Activated CD4-positive, alpha-beta T cell treated with anti-CD3 and anti-CD28 coated beads, Interleukin-2, amount 50 U/mL, for 24 hours (primary cell): ENCODE results near the gene PIP4K2A.

Source experiments
- DNase-seq, 2 donors: peaks; one replicate each; pipeline ENCODE4 v3.0.0-alpha.2; 2020; ENCODE audit warnings: low read depth in 1 of 2, low spot score in 1 of 2

The PIP4K2A gene

GRCh38 chr10:22560096-22560912 is 154.1 kb downstream of the PIP4K2A start:
- no peak for DNase-seq

DNA sequence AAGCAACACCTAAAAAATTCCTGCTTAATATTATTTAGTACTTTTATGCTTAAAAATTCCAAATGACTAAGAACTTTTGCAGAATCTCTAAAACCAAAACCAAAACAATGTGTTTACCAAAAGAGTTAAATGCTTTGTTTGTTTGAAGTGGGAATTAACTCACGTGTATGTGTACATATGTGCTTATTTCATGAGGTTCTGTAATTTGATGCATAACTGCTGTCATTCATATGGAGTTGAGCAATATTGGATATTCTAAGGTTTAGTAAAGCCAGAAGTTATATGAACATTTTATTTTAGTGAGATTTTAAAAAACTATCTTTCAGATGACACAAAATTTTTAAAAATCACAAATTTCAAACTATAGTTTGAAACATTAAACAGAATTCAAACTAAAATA is 157.1 kb downstream of the PIP4K2A start:
- DNase-seq: no peak

DNA sequence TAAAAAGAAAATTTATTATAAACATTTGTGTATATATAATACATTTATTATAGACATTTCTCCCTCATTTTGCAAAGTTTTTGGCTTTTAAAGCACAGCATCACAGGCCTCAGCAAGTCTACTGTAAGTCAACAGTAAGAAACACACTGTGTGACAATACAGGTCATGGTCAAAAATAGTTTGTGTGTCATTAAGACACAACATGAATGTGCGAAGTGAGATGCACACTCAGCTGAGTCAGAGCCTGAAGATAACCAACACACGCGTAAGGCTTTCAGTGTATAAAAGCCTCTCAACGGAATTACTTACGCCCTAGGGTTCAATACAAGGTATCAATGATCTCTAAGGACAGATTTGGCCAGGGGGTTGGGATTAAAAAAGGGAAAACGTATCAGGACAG is 157.6 kb downstream of the PIP4K2A start:
- no peak for DNase-seq

- no peak for DNase-seq
Observed at GRCh38 chr10:22554461-22555182, 159.8 kb downstream of the PIP4K2A start.

DNA sequence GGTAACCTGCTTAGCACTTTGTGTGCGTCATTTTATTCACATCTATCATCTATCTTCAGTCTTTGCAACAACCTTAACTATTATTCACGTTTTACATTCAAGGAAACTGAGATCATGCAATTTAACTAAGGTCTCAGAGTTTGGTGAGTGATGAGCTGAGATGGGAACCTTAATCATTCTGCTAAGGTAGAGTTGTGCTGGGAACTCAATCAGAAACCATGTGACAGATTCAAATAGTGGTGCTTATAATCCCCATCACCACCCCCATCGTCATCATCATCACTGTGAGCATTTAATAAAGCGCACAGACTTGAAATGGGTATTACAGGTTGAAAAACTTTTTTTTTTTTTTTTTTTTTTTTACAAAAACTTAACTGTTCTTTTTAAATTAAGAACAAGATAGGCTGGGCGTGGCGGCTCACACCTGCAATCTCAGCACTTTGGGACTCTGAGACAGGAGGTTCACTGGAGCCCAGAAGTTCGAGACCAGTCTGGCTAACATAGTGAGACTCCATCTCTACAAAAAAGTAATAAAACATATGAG is 160.9 kb downstream of the PIP4K2A start:
- no peak for DNase-seq

DNA sequence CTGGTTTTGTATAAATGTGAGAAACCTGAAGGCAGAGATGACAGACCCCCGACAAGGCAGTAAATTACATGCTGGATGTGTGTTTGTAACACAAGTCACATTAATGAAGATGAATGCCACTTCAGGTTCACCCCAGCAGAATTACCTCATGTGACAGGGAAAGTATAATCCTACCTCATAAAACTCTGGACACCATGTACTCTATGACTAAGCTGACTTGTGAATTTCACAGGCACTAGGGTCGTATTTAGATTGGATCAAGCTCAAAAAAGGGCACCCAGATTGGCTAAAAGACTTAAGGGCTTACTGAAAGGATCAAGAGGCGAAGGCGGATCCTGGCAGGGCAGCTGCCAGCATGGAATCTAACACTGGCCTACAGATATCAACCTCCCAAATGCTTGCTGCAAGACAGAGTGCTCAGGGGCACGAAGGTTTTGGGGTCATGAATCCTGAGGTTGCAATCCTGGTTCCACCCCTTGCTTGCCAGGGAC is 161.4 kb downstream of the PIP4K2A start:
- DNase-seq: no peak

- DNase-seq: no peak
Observed at GRCh38 chr10:22551681-22552365, 162.6 kb downstream of the PIP4K2A start.

DNA sequence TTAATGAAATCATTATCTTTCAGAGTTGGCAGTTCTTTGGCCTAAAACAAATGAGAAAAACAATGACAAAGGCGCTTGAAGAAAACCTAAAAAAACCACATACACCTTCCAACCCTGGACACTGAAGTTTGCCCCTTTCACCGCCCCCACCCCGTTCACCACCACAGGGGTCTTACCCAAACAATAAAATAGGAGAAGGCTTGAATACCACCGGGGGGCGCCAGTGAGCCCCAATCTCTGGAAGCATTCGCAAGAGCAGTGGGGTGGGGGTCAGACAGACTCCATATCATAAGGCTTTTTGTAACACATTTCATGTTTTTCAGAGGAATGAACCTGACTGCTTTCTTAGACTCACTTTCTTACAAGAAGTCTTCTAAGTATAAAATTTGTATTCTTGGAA is 163.6 kb downstream of the PIP4K2A start:
- DNase-seq: peak; percentile 38 to 49

DNA sequence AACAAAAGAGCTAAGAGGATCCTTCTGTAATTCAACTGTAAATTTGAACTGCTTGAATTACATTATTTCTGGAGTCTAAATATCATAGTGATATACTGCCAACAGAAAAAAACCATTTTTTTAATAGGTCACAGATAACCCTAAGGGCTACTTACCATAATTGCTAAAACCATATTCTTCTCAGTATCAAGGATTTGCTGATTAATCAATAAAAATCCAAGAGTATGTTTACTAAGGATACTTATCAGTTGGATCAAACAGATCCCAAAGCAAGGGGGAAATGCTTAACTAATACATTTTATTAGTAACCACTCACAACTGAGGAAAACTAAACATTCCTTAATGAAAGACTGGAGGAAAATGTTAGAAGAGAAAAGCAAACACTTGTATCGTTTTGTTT is 166.0 kb downstream of the PIP4K2A start:
- no peak for DNase-seq

DNA sequence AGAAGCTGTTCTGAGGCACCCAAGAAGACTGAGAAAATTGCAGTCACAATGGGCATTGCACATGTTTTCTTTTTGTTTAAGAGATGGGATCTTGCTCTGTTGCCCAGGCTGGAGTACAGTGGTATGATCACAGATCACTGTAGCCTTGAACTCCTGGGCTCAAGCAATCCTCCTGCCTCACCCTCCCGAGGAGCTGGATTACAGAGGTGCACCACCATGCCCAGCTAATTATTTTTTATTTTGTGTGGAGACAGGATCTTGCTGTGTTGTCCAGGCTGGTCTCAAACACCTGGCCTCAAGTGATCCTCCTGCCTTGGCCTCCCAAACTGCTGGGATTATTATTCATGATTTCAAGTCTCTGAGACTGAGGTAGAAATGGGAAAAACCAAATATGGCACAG is 168.7 kb downstream of the PIP4K2A start:
- no peak for DNase-seq

DNA sequence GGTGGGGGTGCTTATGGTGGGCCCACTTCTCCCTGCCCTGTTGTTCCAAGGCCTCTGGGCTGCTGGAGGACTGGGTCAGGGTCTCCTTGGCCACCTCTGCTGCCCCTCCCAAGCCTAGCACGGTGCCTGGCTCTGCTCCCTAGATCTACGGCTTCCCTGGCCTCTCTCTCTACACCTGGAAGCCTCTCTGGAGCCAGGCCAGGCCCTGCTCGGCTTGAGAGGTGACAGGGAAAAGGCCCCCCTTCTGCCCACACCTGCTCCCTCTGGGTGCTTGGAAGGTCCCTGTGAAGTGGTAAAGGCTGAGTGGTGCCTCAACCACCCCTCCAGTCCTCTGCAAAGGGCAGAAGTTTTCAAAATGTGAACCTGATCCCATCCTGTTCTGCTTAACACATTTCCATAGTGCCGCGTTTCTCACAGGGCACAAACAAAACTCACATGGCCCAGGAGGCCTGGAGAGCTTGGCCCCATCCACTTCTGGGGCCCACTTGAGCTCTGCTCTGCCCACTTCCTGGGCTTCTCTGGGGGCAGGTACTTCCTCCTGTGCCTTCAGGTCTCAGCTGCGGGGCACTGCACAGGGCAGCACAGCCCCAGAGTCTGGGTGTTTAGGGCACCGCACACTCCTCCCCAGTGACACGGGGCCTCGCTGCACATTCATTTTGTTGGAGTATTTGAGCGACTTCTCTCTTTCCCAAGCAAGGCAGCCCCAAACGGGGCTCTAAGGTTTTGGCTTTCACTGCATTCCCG is 169.9 kb downstream of the PIP4K2A start:
- no peak for DNase-seq

GRCh38 chr10:22542773-22543172 is 171.6 kb downstream of the PIP4K2A start:
- DNase-seq: no peak

GRCh38 chr10:22541900-22542299 is 172.5 kb downstream of the PIP4K2A start:
- no peak for DNase-seq

- no peak for DNase-seq
Observed at GRCh38 chr10:22539579-22540298, 174.6 kb downstream of the PIP4K2A start.

- no peak for DNase-seq
Observed at GRCh38 chr10:22537810-22538209, 176.6 kb downstream of the PIP4K2A start.

DNA sequence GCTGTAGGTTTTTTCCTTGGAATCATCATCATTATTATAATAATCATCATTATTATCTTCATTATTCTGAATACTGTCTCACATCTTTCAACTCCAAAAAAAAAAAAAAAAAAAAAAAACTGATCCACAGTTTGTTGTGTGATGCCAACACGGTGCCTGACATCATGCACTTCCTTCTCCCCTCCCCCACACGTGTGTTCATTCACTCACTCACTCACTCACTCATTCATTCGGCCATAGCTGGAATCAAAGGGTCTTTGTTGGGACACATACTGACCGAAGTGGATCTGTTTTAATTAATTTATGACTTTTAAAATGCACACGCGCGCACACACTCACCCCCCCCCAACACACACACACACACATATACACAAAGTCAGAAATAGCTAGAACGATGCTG is 177.8 kb downstream of the PIP4K2A start:
- DNase-seq: no peak

GRCh38 chr10:22534849-22535604 is 179.4 kb downstream of the PIP4K2A start:
- no peak for DNase-seq

- no peak for DNase-seq
Observed at GRCh38 chr10:22531441-22531840, 182.9 kb downstream of the PIP4K2A start.

GRCh38 chr10:22531008-22531407 is 183.4 kb downstream of the PIP4K2A start:
- no peak for DNase-seq
